Panc1 (cell line): ENCODE data around the gene STUB1. TPM values are rescaled to one million over a fixed set of nuclear protein-coding genes. Genes with fewer than 3 reads are reported as not detected.
"Not testable (repeated sequence)": the region's sequence is repeated elsewhere in the genome, so short reads cannot be mapped to it uniquely, and the experiment has no call there.

Experiments used
- ATAC-seq: fragments of 200-7000 bp; cut with Tn5 transposase; 2 replicates; pipeline ENCODE4 v1.9.1; 2020; ENCODE audit warnings: mild to moderate bottlenecking, moderate library complexity
- BruUV-seq: library from RNA; stranded (reverse); fragments of 400-500 nt; replicated peaks from 2 replicates; lab custom pipeline; 2021; lab: Mats Ljungman, UMichigan
- CTCF ChIA-PET: fragments of 300-600 bp; sonication (Branson Sonifier 250); formaldehyde crosslinking; loops from one replicate; lab custom pipeline; 2022; ENCODE audit warnings: antibody characterized with exemption; lab: Charles Lee
- POLR2A ChIA-PET: fragments of 300-600 bp; sonication (Branson Sonifier 250); formaldehyde crosslinking; loops from one replicate; lab custom pipeline; 2022; ENCODE audit warnings: antibody characterized with exemption; lab: Charles Lee
- DNase-seq: peaks from one replicate; pipeline ENCODE4 v3.0.0-alpha.2; 2010; ENCODE audit warnings: low read depth, low spot score
- H3K27ac ChIP-seq: 2 replicates; pipeline ENCODE4 v1.5.1; 2011; ENCODE audit warnings: mild to moderate bottlenecking, low read length, inconsistent platforms
- H3K27me3 ChIP-seq: fragments of 200-500 bp; sonication (Bioruptor generic); 2 replicates; pipeline ENCODE4 v1.6.0; 2014; ENCODE audit warnings: low read length, inconsistent platforms; ENCODE audit not compliant: control insufficient read depth, insufficient read depth
- H3K36me3 ChIP-seq: fragments of 200-500 bp; sonication (Bioruptor generic); 2 replicates; pipeline ENCODE4 v1.5.1; 2014; ENCODE audit warnings: inconsistent platforms, mild to moderate bottlenecking, low read length, moderate library complexity; ENCODE audit not compliant: control insufficient read depth, insufficient read depth
- H3K4me1 ChIP-seq: 2 replicates; pipeline ENCODE4 v1.5.1; 2011; ENCODE audit warnings: inconsistent platforms, mild to moderate bottlenecking, low read length, moderate library complexity; ENCODE audit not compliant: control insufficient read depth, insufficient read depth
- H3K4me3 ChIP-seq, 2 experiments: 2 replicates each; pipeline ENCODE4 v1.5.1; 2011 to 2012; ENCODE audit warnings: low read depth in 2 of 2, low read length in 2 of 2, mild to moderate bottlenecking in 2 of 2, inconsistent platforms in 1 of 2, moderate library complexity in 1 of 2
- H3K9me3 ChIP-seq: fragments of 200-500 bp; sonication (Bioruptor generic); 2 replicates; pipeline ENCODE4 v1.5.1; 2014; ENCODE audit warnings: low read depth, mild to moderate bottlenecking, inconsistent platforms, low read length, moderate library complexity; ENCODE audit not compliant: control insufficient read depth, insufficient read depth
- POLR2AphosphoS5 ChIP-seq: IDR thresholded peaks from 2 replicates; pipeline ENCODE4 v1.6.1; 2012; ENCODE audit warnings: mild to moderate bottlenecking, low read depth, low read length, moderate library complexity
- TCF7L2 ChIP-seq: IDR thresholded peaks from 2 replicates; pipeline ENCODE4 v1.6.1; 2011; ENCODE audit warnings: mild to moderate bottlenecking, low read depth, low read length, inconsistent platforms
- in situ Hi-C: cut with HindIII; loops from 2 replicates; pipeline ENCODE4 v1.10.0; 2016; ENCODE audit warnings: low sequenced_read_pairs, low pct_unique_long_range_greater_than_20kb
- intact Hi-C: fragments of 100-400 bp; cut with micrococcal nuclease; formaldehyde crosslinking; loops from one replicate; pipeline ENCODE4 v1.10.0; 2022; ENCODE audit not compliant: unreplicated experiment
- total RNA-seq: library from RNA; stranded (reverse); gene quantifications from one replicate; pipeline ENCODE4 v1.2.1, GENCODE V29; 2021; ENCODE audit not compliant: unreplicated experiment
- TF ChIP-seq, protein P1 (sequence below): fragments of 450-650 bp; IDR thresholded peaks from 2 replicates; pipeline ENCODE4 v1.5.1; 2017; ENCODE audit warnings: mild to moderate bottlenecking

STUB1 gene
- total RNA-seq, 1 experiment from 2014 or later = 217 TPM

DNA sequence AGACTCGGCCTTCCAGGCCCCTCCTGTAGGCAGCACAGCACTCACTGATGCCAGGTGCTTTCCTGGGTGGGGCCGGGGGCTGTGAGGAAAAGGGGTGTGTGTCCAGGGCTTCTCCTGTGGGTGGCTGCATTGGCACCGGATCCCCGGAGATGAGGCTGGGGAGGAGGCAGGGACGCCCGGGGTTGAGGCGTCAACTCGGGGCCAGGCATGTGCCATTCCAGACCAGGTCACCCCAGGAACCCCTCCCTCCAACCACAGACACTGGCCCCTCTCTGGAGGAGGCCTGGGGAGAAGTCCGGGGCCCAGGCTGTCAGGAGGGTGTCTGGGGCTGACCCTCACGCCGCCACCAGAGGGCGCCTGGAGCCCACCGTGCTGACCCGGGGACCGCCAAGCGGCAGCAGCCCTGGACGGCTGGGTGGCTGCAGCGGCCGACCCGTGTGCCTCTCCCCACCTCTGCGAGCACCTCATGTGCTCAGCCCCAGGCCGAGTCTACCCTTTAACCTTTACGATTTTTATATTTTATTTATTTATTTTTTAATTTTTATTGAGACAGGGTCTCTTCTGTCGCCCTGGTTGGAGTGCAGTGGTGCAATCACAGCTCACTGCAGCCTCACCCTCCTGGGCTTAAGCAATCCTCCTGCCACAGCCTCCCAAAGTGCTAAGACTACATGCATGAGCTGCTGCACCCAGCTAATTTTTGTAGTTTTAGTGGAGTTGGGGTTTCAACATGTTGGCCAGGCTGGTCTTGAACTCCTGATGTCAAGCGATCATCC, 31.5 kb downstream of the STUB1 start:
- TF ChIP-seq, protein P1, sequence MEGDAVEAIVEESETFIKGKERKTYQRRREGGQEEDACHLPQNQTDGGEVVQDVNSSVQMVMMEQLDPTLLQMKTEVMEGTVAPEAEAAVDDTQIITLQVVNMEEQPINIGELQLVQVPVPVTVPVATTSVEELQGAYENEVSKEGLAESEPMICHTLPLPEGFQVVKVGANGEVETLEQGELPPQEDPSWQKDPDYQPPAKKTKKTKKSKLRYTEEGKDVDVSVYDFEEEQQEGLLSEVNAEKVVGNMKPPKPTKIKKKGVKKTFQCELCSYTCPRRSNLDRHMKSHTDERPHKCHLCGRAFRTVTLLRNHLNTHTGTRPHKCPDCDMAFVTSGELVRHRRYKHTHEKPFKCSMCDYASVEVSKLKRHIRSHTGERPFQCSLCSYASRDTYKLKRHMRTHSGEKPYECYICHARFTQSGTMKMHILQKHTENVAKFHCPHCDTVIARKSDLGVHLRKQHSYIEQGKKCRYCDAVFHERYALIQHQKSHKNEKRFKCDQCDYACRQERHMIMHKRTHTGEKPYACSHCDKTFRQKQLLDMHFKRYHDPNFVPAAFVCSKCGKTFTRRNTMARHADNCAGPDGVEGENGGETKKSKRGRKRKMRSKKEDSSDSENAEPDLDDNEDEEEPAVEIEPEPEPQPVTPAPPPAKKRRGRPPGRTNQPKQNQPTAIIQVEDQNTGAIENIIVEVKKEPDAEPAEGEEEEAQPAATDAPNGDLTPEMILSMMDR = peak; percentile 98
- no peak for TF ChIP-seq TCF7L2
- TF ChIP-seq POLR2AphosphoS5 = peak; percentile 7; the same call in 1 of the 2 replicates
- no peak overlapping the region for H3K4me3 ChIP-seq
- H3K27me3 ChIP-seq = no peaks in the 10 kb centered on the region
- ChIA-PET POLR2A (interaction anchor here (1.2 kb wide), 1 partner anchor 10 kb away, joined by 5 read pairs; no protein-coding TSS in a partner anchor), CTCF (interaction anchor here (0.8 to 1.6 kb wide), 4 partner anchors 9 to 73 kb away, joined by 3 to 7 read pairs (median 6); partner anchors contain the start of gene ANTKMT)
- no TSS peak for BruUV-seq
- H3K4me1 ChIP-seq = peaks cover 43% of the 10 kb centered on the region
- no peaks in the 10 kb centered on the region; the same call in 1 of the 2 replicates for H3K36me3 ChIP-seq
- no peaks in the 10 kb centered on the region for H3K9me3 ChIP-seq
- peak overlapping the region; percentile 63 for H3K27ac ChIP-seq
- ATAC-seq = peak; percentile 56
- in situ Hi-C loops = no loop called here
- DNase-seq = no peak
- intact Hi-C loops = no loop called here

DNA sequence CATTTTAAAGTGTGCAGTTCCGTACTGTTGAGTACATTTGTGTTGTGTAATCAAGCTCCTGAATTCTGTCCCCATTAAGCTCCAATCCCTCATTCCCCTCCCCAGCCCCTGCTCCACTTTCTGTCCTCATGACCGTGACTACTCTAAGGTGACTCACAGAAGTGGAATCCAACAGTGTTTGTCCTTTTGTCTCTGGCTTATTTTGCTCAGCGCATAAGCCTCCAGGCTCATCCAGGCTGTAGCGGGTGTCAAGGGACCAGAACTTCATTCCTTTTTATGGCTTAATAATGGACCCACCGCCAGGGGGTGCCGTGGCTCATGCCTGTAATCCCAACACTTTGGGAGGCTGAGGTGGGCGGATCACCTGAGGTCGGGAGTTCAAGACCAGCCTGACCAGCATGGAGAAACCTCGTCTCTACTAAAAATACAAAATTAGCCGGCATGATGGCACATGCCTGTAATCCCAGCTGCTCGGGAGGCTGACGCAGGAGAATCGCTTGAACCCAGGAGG, 32.6 kb downstream of the STUB1 start:
- H3K27me3 ChIP-seq, in situ Hi-C loops, H3K9me3 ChIP-seq, intact Hi-C loops, H3K4me3 ChIP-seq, BruUV-seq, H3K36me3 ChIP-seq: not testable (repeated sequence)
- ATAC-seq = peak; percentile 59
- POLR2A ChIA-PET = interaction anchor here (0.5 to 1.2 kb wide), 2 partner anchors 9 to 268 kb away, joined by 5 to 8 read pairs; partner anchors contain the start of gene SOX8
- TF ChIP-seq, protein P1 = peak; percentile 89
- TF ChIP-seq POLR2AphosphoS5 = peak; percentile 57; the same call in 1 of the 2 replicates
- peak; percentile 99 for DNase-seq
- Histone ChIP-seq H3K27ac (peak overlapping the region; percentile 60), H3K4me1 (peaks cover 48% of the 10 kb centered on the region)
- CTCF ChIA-PET = interaction anchor here (0.8 to 1.6 kb wide), 4 partner anchors 8 to 72 kb away, joined by 3 to 7 read pairs (median 6); partner anchors contain the start of gene ANTKMT

DNA sequence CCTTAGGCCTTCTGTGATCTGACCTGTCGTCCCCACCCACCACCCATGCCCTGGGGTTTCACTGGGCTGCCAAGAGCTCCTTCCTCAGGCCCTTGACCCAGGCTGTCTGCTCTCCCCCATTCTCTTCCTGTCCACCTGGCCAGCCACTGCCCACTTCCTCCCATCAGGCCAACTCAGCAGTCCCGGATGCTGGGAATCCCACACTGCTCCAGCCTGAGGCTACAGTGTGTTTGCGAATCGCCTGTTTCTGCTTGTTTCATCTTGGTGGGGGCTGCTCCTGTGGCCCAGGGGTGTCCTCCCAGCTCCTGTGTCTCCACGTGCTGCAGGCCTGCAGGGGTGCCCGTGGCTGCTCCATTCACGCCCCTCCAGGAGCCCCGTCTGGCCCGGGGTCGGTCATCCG, 33.9 kb downstream of the STUB1 start:
- H3K9me3 ChIP-seq = no peaks in the 10 kb centered on the region
- no peaks in the 10 kb centered on the region for H3K27me3 ChIP-seq
- TF ChIP-seq, protein P1 = no peak
- no peak for TF ChIP-seq POLR2AphosphoS5
- ChIA-PET CTCF (no interaction called here), POLR2A (interaction anchor here (0.8 kb wide), 1 partner anchor 10 kb away, joined by 3 read pairs; no protein-coding TSS in a partner anchor)
- ATAC-seq (peak; percentile 6), DNase-seq (no peak)
- in situ Hi-C loops (no loop called here), intact Hi-C loops (no loop called here)
- no peaks in the 10 kb centered on the region; the same call in 1 of the 2 replicates for H3K36me3 ChIP-seq
- no TSS peak for BruUV-seq
- peak overlapping the region; percentile 94 for H3K27ac ChIP-seq
- peak overlapping the region; percentile 37 to 58 for H3K4me3 ChIP-seq
- H3K4me1 ChIP-seq = peaks cover 61% of the 10 kb centered on the region
